IMR-90 (cell line): ENCODE measurements around the gene GSS. TPM values are rescaled to one million over a fixed set of nuclear protein-coding genes. Genes with fewer than 3 reads are reported as not detected.

Experiments used
- ATAC-seq: fragments of 200-7000 bp; cut with Tn5 transposase; 2 replicates; pipeline ENCODE4 v1.9.1; 2020; ENCODE audit warnings: low read depth, mild to moderate bottlenecking, moderate library complexity
- BruUV-seq: library from RNA; stranded (reverse); fragments of 400-500 nt; replicated peaks from 2 replicates; lab custom pipeline; 2021; lab: Mats Ljungman, UMichigan
- CTCF ChIA-PET: fragments of 300-600 bp; formaldehyde crosslinking; extraction: SDS; loops from one replicate; lab custom pipeline; 2021; ENCODE audit warnings: antibody characterized with exemption; lab: Yijun Ruan, JAX
- POLR2A ChIA-PET: fragments of 300-600 bp; sonication (Branson Sonifier 250); formaldehyde crosslinking; loops from one replicate; lab custom pipeline; 2022; ENCODE audit warnings: antibody characterized with exemption; ENCODE audit not compliant: unreplicated experiment; lab: Charles Lee
- DNase-seq: peaks from one replicate; pipeline ENCODE4 v3.0.0; 2013
- H2AFZ ChIP-seq: replicated peaks from 2 replicates; pipeline ENCODE3; 2013; ENCODE audit warnings: low read length, mild to moderate bottlenecking; ENCODE audit not compliant: poor library complexity
- H2AK5ac ChIP-seq: 2 replicates; pipeline ENCODE4 v1.6.1; 2013; ENCODE audit warnings: low read depth, low read length, inconsistent platforms
- H2AK9ac ChIP-seq: replicated peaks from 2 replicates; pipeline ENCODE3; 2013; ENCODE audit warnings: mild to moderate bottlenecking, low read depth, low read length, moderate library complexity; ENCODE audit not compliant: poor library complexity
- H2BK120ac ChIP-seq: 2 replicates; pipeline ENCODE4 v1.6.1; 2013; ENCODE audit warnings: low read depth, low read length, inconsistent platforms
- H2BK15ac ChIP-seq: 3 replicates; pipeline ENCODE4 v1.6.1; 2013; ENCODE audit warnings: low read depth, low read length, inconsistent platforms
- H2BK20ac ChIP-seq: 2 replicates; pipeline ENCODE4 v1.6.1; 2013; ENCODE audit warnings: low read depth, mild to moderate bottlenecking, inconsistent platforms, low read length, moderate library complexity
- H2BK5ac ChIP-seq: 2 replicates; pipeline ENCODE4 v1.6.1; 2013; ENCODE audit warnings: mild to moderate bottlenecking, low read depth, low read length, inconsistent platforms; ENCODE audit not compliant: poor library complexity, severe bottlenecking
- H3K14ac ChIP-seq: replicated peaks from 2 replicates; pipeline ENCODE4 v1.6.1; 2013; ENCODE audit warnings: low read depth, low read length, inconsistent platforms
- H3K18ac ChIP-seq: 2 replicates; pipeline ENCODE4 v1.6.1; 2013; ENCODE audit warnings: low read depth, low read length, control low read depth
- H3K23ac ChIP-seq: 2 replicates; pipeline ENCODE4 v1.6.1; 2013; ENCODE audit warnings: low read depth, low read length, inconsistent platforms
- H3K27ac ChIP-seq: 2 replicates; pipeline ENCODE4 v1.5.1; 2013; ENCODE audit warnings: mild to moderate bottlenecking, control low read depth, low read length; ENCODE audit not compliant: insufficient read depth
- H3K27me3 ChIP-seq: 2 replicates; pipeline ENCODE4 v1.6.1; 2013; ENCODE audit warnings: low read length; ENCODE audit not compliant: control insufficient read depth, insufficient read depth
- H3K36me3 ChIP-seq: 2 replicates; pipeline ENCODE4 v1.6.1; 2013; ENCODE audit warnings: low read length, mixed read lengths; ENCODE audit not compliant: control insufficient read depth, insufficient read depth
- H3K4ac ChIP-seq: 2 replicates; pipeline ENCODE4 v1.6.1; 2013; ENCODE audit warnings: low read depth, low read length, inconsistent platforms
- H3K4me1 ChIP-seq: 2 replicates; pipeline ENCODE4 v1.6.1; 2013; ENCODE audit warnings: low read length, mixed read lengths; ENCODE audit not compliant: control insufficient read depth, insufficient read depth
- H3K4me2 ChIP-seq: 2 replicates; pipeline ENCODE4 v1.6.1; 2013; ENCODE audit warnings: low read depth, mild to moderate bottlenecking, control low read depth, low read length, moderate library complexity
- H3K4me3 ChIP-seq: 2 replicates; pipeline ENCODE4 v1.5.1; 2013; ENCODE audit warnings: low read depth, mild to moderate bottlenecking, control low read depth, low read length, moderate library complexity; ENCODE audit not compliant: insufficient read depth
- H3K56ac ChIP-seq: 2 replicates; pipeline ENCODE4 v1.6.1; 2013; ENCODE audit warnings: low read length, inconsistent platforms; ENCODE audit not compliant: insufficient read depth; ENCODE audit errors: extremely low read depth
- H3K79me1 ChIP-seq, 2 experiments: 2 replicates each; pipeline ENCODE4 v1.6.1; 2013; ENCODE audit warnings: low read length in 2 of 2, inconsistent platforms in 1 of 2, low read depth in 1 of 2
- H3K9ac ChIP-seq: 2 replicates; pipeline ENCODE4 v1.6.1; 2013; ENCODE audit warnings: low read depth, low read length, control low read depth
- H3K9me1 ChIP-seq: 2 replicates; pipeline ENCODE4 v1.6.1; 2013; ENCODE audit warnings: low read length, inconsistent platforms; ENCODE audit not compliant: insufficient read depth
- H3K9me3 ChIP-seq: 2 replicates; pipeline ENCODE4 v1.6.1; 2013; ENCODE audit warnings: low read length; ENCODE audit not compliant: control insufficient read depth, insufficient read depth
- H4K20me1 ChIP-seq: 2 replicates; pipeline ENCODE4 v1.6.1; 2013; ENCODE audit warnings: low read length, inconsistent platforms; ENCODE audit not compliant: insufficient read depth
- H4K5ac ChIP-seq: 2 replicates; pipeline ENCODE4 v1.6.1; 2013; ENCODE audit warnings: mild to moderate bottlenecking, low read depth, low read length, control low read depth
- H4K8ac ChIP-seq, 2 experiments: 2 replicates each; pipeline ENCODE4 v1.6.1; 2013; ENCODE audit warnings: low read depth in 2 of 2, low read length in 2 of 2, control low read depth in 1 of 2, inconsistent platforms in 1 of 2
- H4K91ac ChIP-seq: 2 replicates; pipeline ENCODE4 v1.6.1; 2013; ENCODE audit warnings: low read depth, low read length, inconsistent platforms; ENCODE audit not compliant: insufficient read depth
- BHLHE40 ChIP-seq: fragments of 150-350 bp; IDR thresholded peaks from 2 replicates; pipeline ENCODE4 v1.6.1; 2016; ENCODE audit warnings: mild to moderate bottlenecking, low read depth, low read length
- CEBPB ChIP-seq: IDR thresholded peaks from 2 replicates; pipeline ENCODE4 v1.6.1; 2012; ENCODE audit warnings: low read depth, low read length, improper control_type of control experiment
- CHD1 ChIP-seq: IDR thresholded peaks from 2 replicates; pipeline ENCODE4 v1.6.1; 2012; ENCODE audit warnings: low read depth, low read length, improper control_type of control experiment
- CTCF ChIP-seq: conservative IDR thresholded peaks from 2 replicates; pipeline ENCODE4 v1.5.1; 2012; ENCODE audit warnings: mild to moderate bottlenecking, low read depth, low read length, improper control_type of control experiment
- ELK1 ChIP-seq: fragments of 150-350 bp; IDR thresholded peaks from 2 replicates; pipeline ENCODE4 v1.6.1; 2016; ENCODE audit warnings: low read depth, mild to moderate bottlenecking, low read length, moderate library complexity, borderline replicate concordance
- FOS ChIP-seq: fragments of 150-350 bp; IDR thresholded peaks from 2 replicates; pipeline ENCODE4 v1.6.1; 2016; ENCODE audit warnings: low read depth, low read length
- MAFK ChIP-seq: IDR thresholded peaks from 2 replicates; pipeline ENCODE4 v1.6.1; 2012; ENCODE audit warnings: low read depth, low read length, improper control_type of control experiment
- MXI1 ChIP-seq: IDR thresholded peaks from 2 replicates; pipeline ENCODE4 v1.6.1; 2012; ENCODE audit warnings: low read depth, mild to moderate bottlenecking, low read length, moderate library complexity, borderline replicate concordance
- NFE2L2 ChIP-seq: fragments of 150-350 bp; IDR thresholded peaks from 2 replicates; pipeline ENCODE4 v1.6.1; 2016; ENCODE audit warnings: low read depth, mild to moderate bottlenecking, low read length
- POLR2A ChIP-seq: IDR thresholded peaks from 2 replicates; pipeline ENCODE4 v1.6.1; 2012; ENCODE audit warnings: mild to moderate bottlenecking, low read depth, low read length
- RAD21 ChIP-seq: IDR thresholded peaks from 2 replicates; pipeline ENCODE4 v1.6.1; 2012; ENCODE audit warnings: low read length, improper control_type of control experiment
- RCOR1 ChIP-seq: IDR thresholded peaks from 2 replicates; pipeline ENCODE4 v1.6.1; 2012; ENCODE audit warnings: mild to moderate bottlenecking, low read length, improper control_type of control experiment; ENCODE audit not compliant: insufficient replicate concordance
- RFX5 ChIP-seq: IDR thresholded peaks from 2 replicates; pipeline ENCODE4 v1.8.0; 2012; ENCODE audit warnings: low read depth, mild to moderate bottlenecking, low read length, moderate library complexity
- SMC3 ChIP-seq: fragments of 150-350 bp; IDR thresholded peaks from 2 replicates; pipeline ENCODE4 v1.6.1; 2016; ENCODE audit warnings: low read depth, mild to moderate bottlenecking, antibody characterized with exemption, low read length, moderate library complexity
- USF2 ChIP-seq: fragments of 150-350 bp; IDR thresholded peaks from 2 replicates; pipeline ENCODE4 v1.6.1; 2017; ENCODE audit warnings: mild to moderate bottlenecking, antibody characterized with exemption, low read length, low read depth
- WGBS, 2 experiments: methylation state at CpG; one replicate each; pipeline versions ENCODE4 v1.1.5 to v1.1.7; 2013; ENCODE audit warnings: missing lambda C conversion rate in 2 of 2; ENCODE audit not compliant: insufficient read length in 1 of 2; ENCODE audit errors: extremely low coverage in 2 of 2; 5-methylcytosine and 5-hydroxymethylcytosine counted together
- dilution Hi-C: fragments of 300-500 bp; cut with HindIII; formaldehyde crosslinking; loops from one replicate; pipeline ENCODE4 v1.14.3; 2018; ENCODE audit warnings: low sequenced_read_pairs; ENCODE audit not compliant: unreplicated experiment
- in situ Hi-C: fragments of 300-500 bp; cut with MboI; formaldehyde crosslinking; loops from 3 replicates; pipeline ENCODE4 v1.14.3; 2019; ENCODE audit warnings: low sequenced_read_pairs, inconsistent platforms, mixed read lengths
- intact Hi-C: fragments of 100-400 bp; cut with micrococcal nuclease; formaldehyde crosslinking; loops from 2 replicates; pipeline ENCODE4 v1.10.0; 2022
- polyA plus RNA-seq, 3 experiments: library from polyadenylated mRNA; depleted of rRNA; stranded (reverse); fragments of >200 nt; gene quantifications; 2 replicates each; pipeline ENCODE4 v1.2.3, GENCODE V29; 2012; ENCODE audit warnings: low replicate concordance in 1 of 3
- total RNA-seq: library from RNA; depleted of rRNA; stranded (reverse); fragments of >200 nt; gene quantifications from 2 replicates; pipeline ENCODE4 v1.2.3, GENCODE V29; 2012

The GSS gene
- total and polyA plus RNA-seq, 2 of the 4 experiments (the other 2 are of a cell fraction), result 73.7 to 90.0 TPM

- H2BK5ac ChIP-seq, result no peak overlapping the region
- H4K20me1 ChIP-seq, result no peaks in the 10 kb centered on the region
- no peak overlapping the region for H4K91ac ChIP-seq
- no peak overlapping the region for H3K27ac ChIP-seq
- no peak overlapping the region for H3K23ac ChIP-seq
- H3K14ac ChIP-seq, result no peak overlapping the region
- no peak overlapping the region for H2AK9ac ChIP-seq
- WGBS, 2 experiments, result no CpG with 5 or more reads among the region's 2 CpGs
- no peak overlapping the region for H2BK15ac ChIP-seq
- H3K18ac ChIP-seq, result no peak overlapping the region
- no peak overlapping the region for H2AFZ ChIP-seq
- no peaks in the 10 kb centered on the region for H3K4me1 ChIP-seq
- dilution Hi-C loops, result no loop called here
- ATAC-seq (no peak), DNase-seq (no peak)
- H3K4me2 ChIP-seq, result no peak overlapping the region
- H3K79me1 ChIP-seq, result peaks cover 4 to 13% of the 10 kb centered on the region in 2 experiments; a peak in 2 of 4 replicates
- no peak overlapping the region for H2BK120ac ChIP-seq
- no TSS peak for BruUV-seq
- H4K8ac ChIP-seq, result no peak overlapping the region
- ChIA-PET POLR2A (no interaction called here), CTCF (no interaction called here)
- no peak overlapping the region for H2AK5ac ChIP-seq
- H3K4ac ChIP-seq, result no peak overlapping the region
- H3K9ac ChIP-seq, result no peak overlapping the region
- peaks cover 27% of the 10 kb centered on the region for H3K36me3 ChIP-seq
- peaks cover 16% of the 10 kb centered on the region; the same call in 1 of the 2 replicates for H3K9me1 ChIP-seq
- no peak overlapping the region for H3K56ac ChIP-seq
- in situ Hi-C loops, result no loop called here
- intact Hi-C loops, result no loop called here
- H4K5ac ChIP-seq, result no peak overlapping the region
- no peak overlapping the region for H3K4me3 ChIP-seq
- H3K27me3 ChIP-seq, result no peaks in the 10 kb centered on the region
- TF ChIP-seq CEBPB (no peak), RFX5 (no peak), FOS (no peak), BHLHE40 (no peak), ELK1 (no peak), RCOR1 (no peak), NFE2L2 (no peak), CTCF (no peak), MAFK (no peak), MXI1 (no peak), RAD21 (no peak), CHD1 (no peak), POLR2A (no peak), USF2 (no peak), SMC3 (no peak)
- no peak overlapping the region for H2BK20ac ChIP-seq
- H3K9me3 ChIP-seq, result no peaks in the 10 kb centered on the region
Observed at GRCh38 chr20:34916774-34917354, 38.7 kb downstream of the GSS start.
